PC-3 (cell line): ENCODE measurements around the gene AFM. TPM values are rescaled to one million over a fixed set of nuclear protein-coding genes. Genes with fewer than 3 reads are reported as not detected.
A peak's percentile ranks its signal among the peaks of the same experiment; 100 is the strongest.

Experiments used
- ATAC-seq: fragments of 200-7000 bp; cut with Tn5 transposase; 2 replicates; pipeline ENCODE4 v1.9.1; 2020; ENCODE audit warnings: mild to moderate bottlenecking, moderate library complexity
- BruUV-seq: library from RNA; stranded (reverse); fragments of 400-500 nt; replicated peaks from 2 replicates; lab custom pipeline; 2021; lab: Mats Ljungman, UMichigan
- CTCF ChIA-PET: fragments of 300-600 bp; sonication (Branson Sonifier 250); formaldehyde crosslinking; loops from one replicate; lab custom pipeline; 2022; ENCODE audit warnings: antibody characterized with exemption; lab: Charles Lee
- POLR2A ChIA-PET: fragments of 300-600 bp; sonication (Branson Sonifier 250); formaldehyde crosslinking; loops from one replicate; lab custom pipeline; 2022; ENCODE audit warnings: antibody characterized with exemption; ENCODE audit not compliant: unreplicated experiment; lab: Charles Lee
- DNase-seq: peaks from one replicate; pipeline ENCODE4 v3.0.0-alpha.2; 2015
- H2AFZ ChIP-seq: fragments of 300-600 bp; sonication (generic); 2 replicates; pipeline ENCODE4 v1.6.0; 2016; ENCODE audit warnings: antibody characterized with exemption, low read length
- H3F3A ChIP-seq: fragments of 300-600 bp; sonication (generic); one replicate; pipeline ENCODE4 v1.6.0; 2017; ENCODE audit warnings: antibody characterized with exemption, low read length, control low read depth, mild to moderate bottlenecking; ENCODE audit not compliant: unreplicated experiment
- H3K27ac ChIP-seq: fragments of 300-600 bp; sonication (generic); 2 replicates; pipeline ENCODE4 v1.5.1; 2016; ENCODE audit warnings: mild to moderate bottlenecking, low read length
- H3K27me3 ChIP-seq: fragments of 300-600 bp; sonication (generic); 2 replicates; pipeline ENCODE4 v1.6.1; 2016; ENCODE audit warnings: low read length, mixed read lengths
- H3K36me3 ChIP-seq: fragments of 300-600 bp; sonication (generic); 2 replicates; pipeline ENCODE4 v1.6.1; 2016; ENCODE audit warnings: low read depth, mixed run types, low read length, mixed read lengths
- H3K4me1 ChIP-seq: fragments of 300-600 bp; sonication (generic); 2 replicates; pipeline ENCODE4 v1.5.1; 2016; ENCODE audit warnings: low read length; ENCODE audit not compliant: insufficient read depth
- H3K4me2 ChIP-seq: fragments of 300-600 bp; sonication (generic); 2 replicates; pipeline ENCODE4 v1.6.0; 2016; ENCODE audit warnings: low read length
- H3K4me3 ChIP-seq: fragments of 300-600 bp; sonication (generic); 2 replicates; pipeline ENCODE4 v1.5.1; 2016; ENCODE audit warnings: mild to moderate bottlenecking, low read length, mixed read lengths
- H3K79me2 ChIP-seq: fragments of 300-600 bp; sonication (generic); 2 replicates; pipeline ENCODE4 v1.6.1; 2017; ENCODE audit warnings: low read length, mixed read lengths
- H3K9ac ChIP-seq: fragments of 300-600 bp; sonication (generic); 2 replicates; pipeline ENCODE4 v1.6.0; 2016; ENCODE audit warnings: mild to moderate bottlenecking, low read length
- H3K9me2 ChIP-seq: fragments of 300-600 bp; sonication (generic); replicated peaks from 2 replicates; pipeline ENCODE4 v1.6.1; 2016; ENCODE audit warnings: mixed run types, low read length, mixed read lengths
- H3K9me3 ChIP-seq: fragments of 300-600 bp; sonication (generic); 2 replicates; pipeline ENCODE4 v1.6.1; 2016; ENCODE audit warnings: low read length, mixed read lengths
- H4K20me1 ChIP-seq: fragments of 300-600 bp; sonication (generic); 2 replicates; pipeline ENCODE4 v1.6.1; 2016; ENCODE audit warnings: low read length, mixed read lengths
- CTCF ChIP-seq: fragments of 300-600 bp; sonication (generic); conservative IDR thresholded peaks from 2 replicates; pipeline ENCODE4 v1.5.1; 2017; ENCODE audit warnings: antibody characterized with exemption, low read depth, mild to moderate bottlenecking, low read length
- EZH2 ChIP-seq: fragments of 300-600 bp; sonication (generic); IDR thresholded peaks from one replicate; pipeline ENCODE4 v1.6.1; 2017; ENCODE audit warnings: antibody characterized with exemption, mild to moderate bottlenecking, low read length; ENCODE audit not compliant: unreplicated experiment
- EZH2phosphoT487 ChIP-seq: fragments of 300-600 bp; sonication (generic); IDR thresholded peaks from 2 replicates; pipeline ENCODE4 v1.6.1; 2018; ENCODE audit warnings: mild to moderate bottlenecking, antibody characterized with exemption, low read length, borderline replicate concordance
- intact Hi-C: fragments of 100-400 bp; cut with micrococcal nuclease; formaldehyde crosslinking; loops from 2 replicates; pipeline ENCODE4 v1.9.0; 2023
- total RNA-seq: library from RNA; depleted of rRNA; stranded (reverse); fragments of >200 nt; gene quantifications from 2 replicates; pipeline ENCODE4 v1.2.3, GENCODE V29; 2014

Gene AFM
- total RNA-seq, 1 experiment from 2014 or later, result not detected

GRCh38 chr4:73433140-73433539, 48.4 kb upstream of the AFM start:
- H3K27ac ChIP-seq, result no peak overlapping the region
- no peak for DNase-seq
- no peak for ATAC-seq
- no peaks in the 10 kb centered on the region for H3K79me2 ChIP-seq
- ChIA-PET POLR2A (no interaction called here), CTCF (no interaction called here)
- no peaks in the 10 kb centered on the region for H4K20me1 ChIP-seq
- H3K9me3 ChIP-seq, result no peaks in the 10 kb centered on the region
- H3K9ac ChIP-seq, result no peak overlapping the region
- BruUV-seq, result no TSS peak
- H3K4me3 ChIP-seq, result no peak overlapping the region
- no peaks in the 10 kb centered on the region for H3F3A ChIP-seq
- peaks cover 61% of the 10 kb centered on the region for H3K27me3 ChIP-seq
- H3K9me2 ChIP-seq, result no peaks in the 10 kb centered on the region
- H3K36me3 ChIP-seq, result no peaks in the 10 kb centered on the region
- no peak overlapping the region for H2AFZ ChIP-seq
- intact Hi-C loops, result no loop called here
- no peak overlapping the region for H3K4me2 ChIP-seq
- no peak for TF ChIP-seq EZH2
- no peak for TF ChIP-seq CTCF
- TF ChIP-seq EZH2phosphoT487, result no peak
- no peaks in the 10 kb centered on the region for H3K4me1 ChIP-seq

GRCh38 chr4:73434311-73434710, 47.2 kb upstream of the AFM start:
- H4K20me1 ChIP-seq, result no peaks in the 10 kb centered on the region
- DNase-seq (peak; percentile 48), ATAC-seq (no peak)
- no peaks in the 10 kb centered on the region for H3F3A ChIP-seq
- intact Hi-C loops, result no loop called here
- H3K27ac ChIP-seq, result no peak overlapping the region
- BruUV-seq, result no TSS peak
- TF ChIP-seq EZH2, result no peak
- peak; percentile 76 for TF ChIP-seq CTCF
- H3K4me3 ChIP-seq, result no peak overlapping the region
- POLR2A ChIA-PET, result no interaction called here
- no peaks in the 10 kb centered on the region for H3K79me2 ChIP-seq
- H3K9me2 ChIP-seq, result no peaks in the 10 kb centered on the region
- no peak overlapping the region for H3K9ac ChIP-seq
- no peak overlapping the region for H2AFZ ChIP-seq
- no peaks in the 10 kb centered on the region for H3K9me3 ChIP-seq
- no peaks in the 10 kb centered on the region for H3K36me3 ChIP-seq
- no peak overlapping the region for H3K4me2 ChIP-seq
- CTCF ChIA-PET, result no interaction called here
- H3K4me1 ChIP-seq, result peaks cover 7% of the 10 kb centered on the region; the same call in 1 of the 2 replicates
- peaks cover 57% of the 10 kb centered on the region for H3K27me3 ChIP-seq

GRCh38 chr4:73435984-73436383, 45.6 kb upstream of the AFM start, which contains the start of gene AFP:
AFP (plus strand) TSS chr4:73436221; CDS start chr4:73436263, 42 bp downstream.
- POLR2A ChIA-PET, result no interaction called here

More at GRCh38 chr4:73435984-73436383, 45.6 kb upstream of the AFM start, which contains the start of gene AFP:
- Histone ChIP-seq H4K20me1 (no peaks in the 10 kb centered on the region), H3K4me2 (no peak within 1 kb of the TSS), H3K9me3 (no peaks in the 10 kb centered on the region), H3F3A (no peaks in the 10 kb centered on the region), H2AFZ (no peak within 1 kb of the TSS), H3K4me3 (no peak within 1 kb of the TSS), H3K9ac (no peak within 1 kb of the TSS), H3K79me2 (no peaks in the 10 kb centered on the region), H3K27ac (no peak within 1 kb of the TSS), H3K4me1 (peaks cover 7% of the 10 kb centered on the region; the same call in 1 of the 2 replicates), H3K36me3 (no peaks in the 10 kb centered on the region), H3K27me3 (peaks cover 41% of the 10 kb centered on the region), H3K9me2 (no peaks in the 10 kb centered on the region)
- no peak for DNase-seq
- TF ChIP-seq EZH2 (no peak), EZH2phosphoT487 (no peak), CTCF (no peak)
- intact Hi-C loops, result no loop called here
- CTCF ChIA-PET, result interaction anchor here (0.7 kb wide), 1 partner anchor 95 kb away, joined by 3 read pairs; no protein-coding TSS in a partner anchor
- ATAC-seq, result no peak
- no TSS peak for BruUV-seq
